Measurements from ENCODE around the gene USP26.
"Not testable (repeated sequence)": the region's sequence is repeated elsewhere in the genome, so short reads cannot be mapped to it uniquely, and the experiment has no call there.

USP26 gene, protein sequence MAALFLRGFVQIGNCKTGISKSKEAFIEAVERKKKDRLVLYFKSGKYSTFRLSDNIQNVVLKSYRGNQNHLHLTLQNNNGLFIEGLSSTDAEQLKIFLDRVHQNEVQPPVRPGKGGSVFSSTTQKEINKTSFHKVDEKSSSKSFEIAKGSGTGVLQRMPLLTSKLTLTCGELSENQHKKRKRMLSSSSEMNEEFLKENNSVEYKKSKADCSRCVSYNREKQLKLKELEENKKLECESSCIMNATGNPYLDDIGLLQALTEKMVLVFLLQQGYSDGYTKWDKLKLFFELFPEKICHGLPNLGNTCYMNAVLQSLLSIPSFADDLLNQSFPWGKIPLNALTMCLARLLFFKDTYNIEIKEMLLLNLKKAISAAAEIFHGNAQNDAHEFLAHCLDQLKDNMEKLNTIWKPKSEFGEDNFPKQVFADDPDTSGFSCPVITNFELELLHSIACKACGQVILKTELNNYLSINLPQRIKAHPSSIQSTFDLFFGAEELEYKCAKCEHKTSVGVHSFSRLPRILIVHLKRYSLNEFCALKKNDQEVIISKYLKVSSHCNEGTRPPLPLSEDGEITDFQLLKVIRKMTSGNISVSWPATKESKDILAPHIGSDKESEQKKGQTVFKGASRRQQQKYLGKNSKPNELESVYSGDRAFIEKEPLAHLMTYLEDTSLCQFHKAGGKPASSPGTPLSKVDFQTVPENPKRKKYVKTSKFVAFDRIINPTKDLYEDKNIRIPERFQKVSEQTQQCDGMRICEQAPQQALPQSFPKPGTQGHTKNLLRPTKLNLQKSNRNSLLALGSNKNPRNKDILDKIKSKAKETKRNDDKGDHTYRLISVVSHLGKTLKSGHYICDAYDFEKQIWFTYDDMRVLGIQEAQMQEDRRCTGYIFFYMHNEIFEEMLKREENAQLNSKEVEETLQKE

DNA sequence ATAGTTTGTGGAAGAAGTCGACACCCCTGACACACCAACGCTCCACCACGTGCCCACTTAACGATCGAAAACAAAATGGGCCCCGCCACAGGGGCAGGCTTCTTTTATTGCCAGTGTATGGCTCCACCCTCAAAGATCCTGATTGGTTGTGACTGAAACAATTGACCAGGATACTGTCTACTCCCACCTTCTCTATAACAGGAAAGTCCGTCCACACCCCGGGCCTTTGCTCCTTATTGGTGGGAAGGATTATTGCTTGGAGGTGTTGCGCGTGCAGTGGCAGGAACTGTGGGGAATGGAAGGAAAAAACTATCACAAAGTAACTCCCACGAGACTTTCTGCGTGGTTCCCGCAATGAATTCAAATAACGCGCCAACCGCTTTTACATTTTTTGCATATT, at the start of gene USP26:
TSS of gene USP26 (minus strand) at position 79 of the 400 bp plus-strand sequence. CDS start 68,889 bp downstream, outside the sequence.
- DNase-seq (ENCODE audit: low read depth): no peak

DNA sequence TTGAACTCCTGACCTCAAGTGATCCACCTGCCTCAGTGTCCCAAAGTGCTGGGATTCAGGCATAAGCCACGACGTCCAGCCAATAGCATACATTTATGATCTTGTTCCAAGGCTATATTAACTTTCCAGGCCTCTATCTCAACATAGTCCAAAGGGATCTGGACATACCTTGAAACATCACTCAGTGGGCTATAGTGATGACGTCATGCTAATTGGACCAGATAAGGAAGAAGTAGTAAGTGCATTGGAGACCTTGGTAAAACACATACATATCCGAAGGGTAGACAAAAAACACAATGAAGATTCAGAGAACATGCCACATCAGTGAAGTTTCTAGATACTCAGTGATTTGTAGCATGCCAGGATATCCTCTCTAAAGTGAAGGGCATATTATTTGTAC, 37.4 kb upstream of the USP26 start:
- no peak for DNase-seq (ENCODE audit: low read depth)

DNA sequence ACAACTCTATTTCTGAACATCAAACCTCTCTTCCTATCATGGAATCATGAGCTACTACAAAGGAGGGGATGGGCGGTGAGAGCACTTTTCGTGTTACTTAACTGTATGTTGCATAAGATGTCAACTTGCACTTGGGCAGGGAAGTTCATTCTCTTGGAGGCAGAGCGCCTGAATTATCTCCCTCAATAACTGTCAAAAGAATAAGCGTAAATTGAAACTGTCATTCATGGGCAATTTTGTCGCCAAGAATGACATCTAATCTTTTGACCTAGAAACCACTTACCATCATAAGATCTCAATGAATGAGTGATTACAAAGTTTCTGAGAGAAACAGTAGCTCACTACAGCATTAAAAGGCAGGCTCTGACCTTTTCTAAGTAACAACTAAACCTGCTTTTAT, 23.5 kb upstream of the USP26 start:
- DNase-seq (ENCODE audit: low read depth): no peak

DNA sequence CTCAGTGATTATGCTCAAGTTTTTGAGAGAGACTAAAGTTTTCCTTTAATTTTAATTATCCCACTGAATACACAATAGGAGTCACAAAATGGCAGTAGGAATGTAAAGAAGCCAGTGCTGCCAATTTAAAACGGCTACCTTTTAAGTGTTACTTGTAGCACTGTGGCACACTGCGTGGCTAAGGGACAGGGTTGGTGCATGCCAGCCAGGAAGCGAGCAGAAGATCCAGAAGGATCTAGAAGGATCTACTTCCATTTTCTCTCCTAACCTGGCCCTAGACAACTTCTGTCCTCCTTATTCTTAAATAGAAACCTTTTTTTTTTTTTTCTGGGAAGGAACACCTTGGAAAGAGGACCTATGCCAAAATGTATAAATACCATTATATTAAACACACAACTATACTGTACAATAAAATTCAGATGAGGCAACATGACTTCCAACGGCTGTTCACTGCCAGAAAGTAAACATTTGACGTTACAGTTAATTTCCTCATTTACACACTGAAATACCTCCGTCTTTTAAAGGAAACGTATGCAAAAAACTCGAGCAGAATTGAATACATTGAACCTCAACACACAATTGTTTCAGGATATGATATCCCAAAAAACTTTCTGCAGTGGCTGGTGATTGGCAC, 2.7 kb downstream of the USP26 start:
- DNase-seq (ENCODE audit: low read depth): no peak

DNA sequence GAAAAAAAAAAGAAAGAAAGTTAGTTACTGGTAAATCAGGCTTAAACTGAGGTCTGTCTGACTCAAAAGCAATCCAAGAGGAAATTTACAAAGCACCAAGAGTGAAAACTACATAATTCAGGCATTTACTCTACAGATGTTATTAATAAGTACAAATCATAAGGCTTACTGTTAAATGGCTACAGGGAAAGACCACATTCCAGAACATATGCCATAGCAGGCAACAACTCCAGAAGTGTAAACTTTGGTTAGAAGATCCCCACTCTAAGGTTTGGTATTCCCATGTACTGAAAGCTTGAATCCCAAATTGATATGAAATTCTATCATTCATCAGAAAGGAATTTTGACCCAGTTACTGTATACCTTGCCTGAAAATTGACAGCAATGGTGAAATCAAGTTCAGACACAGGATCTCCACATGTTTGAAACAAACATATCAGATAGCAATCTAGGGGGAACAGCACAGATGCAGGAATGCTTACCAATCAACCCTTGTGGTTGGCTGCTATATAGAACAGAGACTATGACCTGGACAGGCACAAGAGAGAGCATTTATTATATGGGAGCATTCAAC, 6.6 kb downstream of the USP26 start:
- no peak for DNase-seq (ENCODE audit: low read depth)

DNA sequence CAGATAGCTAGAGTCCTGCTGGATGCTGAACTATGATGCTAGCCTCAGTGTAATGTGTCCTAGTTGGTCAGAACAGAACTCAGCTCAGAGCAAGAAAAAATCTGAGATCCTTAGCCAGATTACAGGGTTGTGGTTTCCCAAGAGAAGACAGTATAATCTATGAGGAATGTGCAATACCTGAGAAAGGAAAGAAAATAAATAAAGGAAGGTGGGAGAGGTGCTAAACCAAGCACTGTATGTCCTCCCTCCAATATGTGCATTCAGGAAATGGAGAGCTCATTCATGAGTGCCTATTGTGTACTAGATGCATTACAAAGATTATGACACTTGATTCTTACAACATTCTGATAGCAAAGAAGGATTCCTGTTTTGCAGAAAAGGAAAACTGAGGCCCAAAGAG, 7.5 kb downstream of the USP26 start:
- DNase-seq (ENCODE audit: low read depth): no peak

DNA sequence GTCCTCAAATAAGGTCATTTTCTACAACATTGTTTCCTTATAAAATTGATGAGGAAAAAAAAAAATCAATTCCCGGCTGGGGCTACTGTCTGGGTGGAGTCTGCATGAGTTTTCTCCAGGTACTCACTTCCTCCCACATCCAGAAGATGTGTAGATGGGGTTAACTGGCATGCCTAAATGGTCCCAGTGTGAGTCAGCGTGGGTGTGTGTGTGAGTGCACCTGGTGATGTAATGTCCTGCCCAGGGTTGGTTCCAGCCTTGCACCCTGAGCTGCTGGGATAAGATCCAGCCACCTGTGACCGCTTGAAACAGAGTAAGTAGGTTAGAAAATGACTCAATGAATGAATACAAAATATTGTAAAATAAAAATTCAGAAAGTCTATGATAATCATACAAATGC, 11.1 kb downstream of the USP26 start:
- no peak for DNase-seq (ENCODE audit: low read depth)

DNA sequence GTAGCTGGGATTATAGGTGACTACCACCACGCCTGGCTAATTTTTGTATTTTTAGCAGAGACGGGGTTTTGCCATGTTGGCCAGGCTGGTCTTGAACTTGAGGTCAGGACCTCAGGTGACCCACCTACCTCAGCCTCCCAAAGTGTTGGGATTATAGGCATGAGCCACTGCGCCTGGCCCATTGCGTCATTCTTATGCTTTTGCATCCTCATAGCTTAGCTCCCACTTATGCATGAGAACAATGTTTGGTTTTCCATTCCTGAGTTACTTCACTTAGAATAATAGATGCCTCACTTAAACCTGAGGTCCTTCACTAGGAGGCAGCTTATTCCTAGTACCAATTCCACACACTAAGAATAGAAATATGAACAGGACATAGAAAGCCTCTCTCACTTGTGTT, 11.9 kb downstream of the USP26 start:
- not testable (repeated sequence) for DNase-seq (ENCODE audit: low read depth)

DNA sequence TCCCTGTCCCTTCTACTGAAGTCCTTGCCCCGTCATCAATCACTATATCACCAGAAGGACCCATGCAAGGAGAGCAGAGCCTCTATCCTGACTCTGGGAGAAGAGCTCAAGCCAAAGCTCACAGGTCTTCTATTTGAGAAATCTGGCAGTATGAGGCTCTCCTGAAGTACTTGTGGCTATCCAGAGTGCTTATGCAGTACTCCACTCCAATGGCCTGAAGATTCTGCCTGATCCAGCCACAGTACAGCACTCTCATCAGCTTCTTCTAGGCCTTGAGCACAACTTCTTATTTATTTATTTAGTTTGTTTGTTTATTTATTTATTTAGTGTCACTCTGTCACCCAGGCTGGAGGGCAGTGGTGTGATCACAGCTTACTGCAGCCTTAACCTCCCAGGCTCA, 13.0 kb downstream of the USP26 start:
- no peak for DNase-seq (ENCODE audit: low read depth)

DNA sequence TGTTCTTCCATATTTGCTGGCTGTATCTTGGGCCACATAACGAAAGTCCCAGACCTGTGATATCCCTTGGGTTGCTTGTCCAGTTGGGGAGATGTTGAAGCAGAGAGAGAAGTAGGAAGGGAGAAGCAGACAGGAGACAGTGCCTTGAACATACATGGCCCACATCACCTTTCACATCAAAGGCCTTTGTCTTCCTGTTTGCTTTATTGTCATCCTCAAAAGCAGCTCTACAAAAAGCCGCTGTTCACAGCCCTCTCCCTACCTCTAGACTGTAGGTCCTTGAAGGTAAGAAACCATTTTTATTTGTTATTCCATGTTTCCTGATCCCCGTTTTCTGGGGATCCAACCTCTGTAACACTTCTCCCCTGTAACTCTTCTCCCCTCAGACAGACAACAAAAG, 14.9 kb downstream of the USP26 start:
- DNase-seq (ENCODE audit: low read depth): no peak

DNA sequence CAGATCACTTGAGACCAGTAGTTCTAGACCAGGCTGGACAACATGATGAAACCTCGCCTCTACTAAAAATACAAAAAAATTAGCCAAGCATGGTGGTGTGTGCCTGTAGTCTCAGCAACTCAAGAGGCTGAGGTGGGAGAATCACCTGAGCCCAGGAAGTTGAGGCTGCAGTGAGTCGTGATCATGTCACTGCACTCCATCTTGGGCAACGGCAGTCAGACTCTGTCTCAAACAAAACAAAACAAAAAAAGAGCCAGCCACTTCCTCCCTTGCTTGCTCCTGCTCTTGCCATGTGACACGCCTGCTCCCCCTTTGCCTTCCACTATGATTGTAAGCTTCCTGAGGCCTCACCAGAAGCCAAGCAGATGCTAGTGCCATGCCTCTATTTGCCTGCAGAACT, 19.1 kb downstream of the USP26 start:
- DNase-seq (ENCODE audit: low read depth): not testable (repeated sequence)

DNA sequence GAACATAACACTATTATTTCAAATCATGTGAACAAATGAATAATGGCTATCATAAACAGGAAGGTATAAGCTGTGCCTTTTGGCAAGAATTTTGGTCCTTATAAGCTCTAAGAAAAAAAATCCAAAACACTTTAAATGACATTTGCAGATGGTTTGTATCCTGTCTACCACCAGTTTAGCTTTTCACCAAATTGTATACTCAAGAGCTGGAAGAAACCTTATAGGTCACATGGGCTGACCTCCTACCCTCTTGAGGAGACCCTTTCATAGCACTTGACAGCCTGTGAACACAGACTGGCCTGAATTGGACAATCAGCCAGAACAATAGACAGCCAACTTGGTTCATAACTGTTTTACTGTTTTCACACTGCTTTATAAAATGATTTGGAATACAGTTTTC, 24.3 kb downstream of the USP26 start:
- DNase-seq (ENCODE audit: low read depth): no peak

DNA sequence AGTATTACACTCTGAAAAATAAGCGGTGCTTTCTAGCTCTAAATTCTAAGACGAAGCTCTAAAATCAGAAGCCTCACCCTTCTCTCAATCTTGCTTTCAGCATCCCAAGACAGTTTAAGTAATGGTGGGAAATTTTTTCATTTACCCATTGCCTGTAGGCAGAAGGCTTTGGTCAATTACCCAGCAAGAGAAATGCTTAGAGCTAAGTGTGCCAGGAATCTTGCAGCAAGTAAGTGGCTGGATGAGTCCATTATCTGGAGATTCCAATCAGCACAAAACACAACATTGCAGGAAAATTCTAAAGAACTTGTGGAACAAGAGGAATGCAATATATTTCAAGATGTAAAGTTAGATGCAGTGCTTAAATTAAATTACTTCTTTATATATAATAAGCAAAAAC, 28.4 kb downstream of the USP26 start:
- DNase-seq (ENCODE audit: low read depth): no peak

DNA sequence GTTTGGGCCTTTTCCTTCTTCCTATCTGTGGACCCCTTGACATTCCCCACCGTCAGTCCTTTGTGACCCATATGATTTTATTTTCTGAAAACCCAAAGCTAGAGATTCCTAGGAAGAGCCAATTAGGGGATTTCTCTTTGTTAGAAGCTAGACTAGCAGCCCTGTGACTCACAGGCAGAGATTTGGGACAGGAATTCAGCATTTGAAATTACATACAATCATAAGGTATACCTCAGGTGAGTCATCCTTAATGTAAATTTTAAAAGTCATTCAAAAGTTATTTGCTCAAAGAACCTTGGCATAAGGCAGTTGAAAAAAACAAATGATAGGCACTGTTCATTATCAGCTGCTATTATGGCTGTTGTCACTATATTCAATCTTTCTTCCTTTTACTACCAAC, 40.6 kb downstream of the USP26 start:
- no peak for DNase-seq (ENCODE audit: low read depth)

DNA sequence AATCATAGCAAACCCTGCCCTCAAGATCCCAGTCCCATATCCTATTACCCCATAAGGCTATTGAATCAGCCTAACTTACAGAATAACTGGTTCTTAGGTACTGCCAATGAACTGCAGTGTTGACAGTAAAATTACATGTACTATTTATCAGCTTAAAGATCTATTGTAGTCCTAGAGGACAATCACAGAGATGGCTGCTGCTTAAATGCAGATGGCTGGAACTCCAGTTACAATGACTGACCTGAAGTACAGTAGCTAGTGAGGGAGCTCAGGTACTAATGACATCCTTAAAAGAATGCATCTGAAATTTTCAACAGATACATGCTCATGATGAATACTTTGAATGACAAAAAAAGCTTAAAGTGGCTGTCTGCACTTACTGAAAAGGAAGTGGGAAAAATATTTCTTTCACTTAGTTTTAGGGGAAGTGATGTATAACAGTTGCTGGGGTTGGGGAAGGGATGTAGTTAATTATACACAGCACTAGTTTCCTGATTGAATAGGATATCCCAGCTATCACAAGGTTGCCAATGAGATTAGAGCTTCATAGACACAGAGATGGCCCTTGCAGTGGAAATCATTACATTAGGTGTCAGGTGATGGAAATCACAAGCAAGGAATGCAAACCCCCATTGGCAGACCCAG, 42.0 kb downstream of the USP26 start:
- no peak for DNase-seq (ENCODE audit: low read depth)

DNA sequence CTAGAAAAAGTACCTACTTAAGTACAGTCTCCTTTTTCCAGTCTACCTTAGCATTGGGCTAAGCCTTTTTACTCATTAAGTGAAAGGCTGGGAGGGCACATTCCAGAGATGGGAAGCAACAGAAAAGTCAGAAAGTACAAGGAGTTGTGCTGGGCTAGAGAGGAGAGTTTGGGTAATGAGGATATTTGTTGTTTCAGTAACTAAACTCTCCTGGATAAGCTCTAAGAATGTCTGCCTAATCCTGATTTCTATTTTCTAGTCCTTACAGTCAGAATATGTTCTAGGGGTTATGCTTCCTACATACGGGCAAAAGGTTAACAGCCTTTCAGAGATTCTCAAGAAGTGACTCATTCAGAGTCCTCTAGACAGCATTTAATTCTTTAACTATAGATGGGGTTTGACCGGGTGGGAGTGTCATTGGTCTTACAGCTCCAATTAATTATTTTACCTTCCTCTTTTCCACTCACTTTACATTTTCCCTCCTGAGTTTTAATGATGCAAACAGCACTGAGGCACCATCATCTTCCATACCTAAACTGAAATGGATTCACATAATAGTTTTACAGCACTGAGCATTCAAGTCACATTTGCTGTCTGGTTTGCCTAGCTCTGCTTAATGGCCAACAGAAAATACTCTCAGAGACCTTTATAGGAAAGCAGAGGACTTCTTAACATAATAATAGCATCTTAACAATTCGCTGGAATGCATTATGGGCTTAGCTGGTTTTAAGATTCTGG, 42.9 kb downstream of the USP26 start:
- DNase-seq (ENCODE audit: low read depth): no peak

DNA sequence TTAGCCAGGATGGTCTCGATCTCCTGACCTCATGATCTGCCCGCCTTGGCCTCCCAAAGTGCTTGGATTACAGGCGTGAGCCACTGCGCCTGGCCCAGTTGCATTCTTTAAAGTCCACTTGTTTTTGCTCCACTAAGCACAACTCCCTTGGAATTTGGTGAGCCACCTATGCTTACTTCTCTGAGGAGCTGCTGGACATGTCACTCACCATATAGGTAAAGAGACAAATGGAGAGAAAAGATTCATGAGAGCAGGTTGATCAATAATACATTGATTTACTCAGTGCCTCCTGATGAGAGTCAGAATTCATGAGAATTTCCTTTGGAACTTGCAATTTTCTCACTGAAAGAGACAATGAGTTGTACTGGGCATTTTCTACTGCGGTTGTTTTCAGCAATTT, 48.2 kb downstream of the USP26 start:
- no peak for DNase-seq (ENCODE audit: low read depth)

DNA sequence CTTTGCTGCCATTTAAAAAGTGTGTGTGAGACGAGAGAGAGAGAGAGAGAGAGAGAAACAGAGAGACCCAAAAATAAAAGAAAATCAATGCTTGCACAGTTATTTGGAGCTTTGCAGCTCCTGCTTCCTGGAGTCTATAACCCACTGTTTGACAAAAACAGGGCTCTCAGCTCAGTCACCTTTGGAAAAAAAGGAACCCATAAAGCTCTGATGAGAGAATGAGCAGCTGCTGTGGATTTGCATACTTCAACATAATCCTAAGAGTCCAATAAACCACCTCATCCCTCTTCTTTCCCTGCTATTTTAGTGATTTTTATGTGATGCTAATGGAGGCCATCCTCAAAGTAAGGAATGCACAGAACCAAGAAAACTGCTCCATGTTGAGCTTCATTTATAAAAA, 50.3 kb downstream of the USP26 start:
- DNase-seq (ENCODE audit: low read depth): no peak

DNA sequence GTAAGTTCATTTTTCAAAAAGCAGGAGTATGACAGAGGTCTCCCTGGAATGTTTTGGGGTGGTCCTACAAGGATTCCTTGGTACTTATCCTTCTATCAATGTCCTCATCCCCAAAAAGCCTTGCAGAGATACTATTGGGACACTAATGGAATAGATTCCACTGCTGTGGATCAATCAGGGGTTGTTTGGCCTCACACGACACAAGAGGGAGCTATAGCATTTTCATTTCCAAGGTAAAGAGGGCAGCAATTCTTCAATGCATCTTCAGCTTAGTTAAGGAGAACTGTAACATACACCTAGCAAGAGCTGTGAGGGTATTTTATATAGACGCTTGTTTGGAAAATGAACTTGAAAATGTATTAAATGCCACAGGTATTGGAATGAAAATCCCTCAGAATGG, 50.9 kb downstream of the USP26 start:
- DNase-seq (ENCODE audit: low read depth): no peak

DNA sequence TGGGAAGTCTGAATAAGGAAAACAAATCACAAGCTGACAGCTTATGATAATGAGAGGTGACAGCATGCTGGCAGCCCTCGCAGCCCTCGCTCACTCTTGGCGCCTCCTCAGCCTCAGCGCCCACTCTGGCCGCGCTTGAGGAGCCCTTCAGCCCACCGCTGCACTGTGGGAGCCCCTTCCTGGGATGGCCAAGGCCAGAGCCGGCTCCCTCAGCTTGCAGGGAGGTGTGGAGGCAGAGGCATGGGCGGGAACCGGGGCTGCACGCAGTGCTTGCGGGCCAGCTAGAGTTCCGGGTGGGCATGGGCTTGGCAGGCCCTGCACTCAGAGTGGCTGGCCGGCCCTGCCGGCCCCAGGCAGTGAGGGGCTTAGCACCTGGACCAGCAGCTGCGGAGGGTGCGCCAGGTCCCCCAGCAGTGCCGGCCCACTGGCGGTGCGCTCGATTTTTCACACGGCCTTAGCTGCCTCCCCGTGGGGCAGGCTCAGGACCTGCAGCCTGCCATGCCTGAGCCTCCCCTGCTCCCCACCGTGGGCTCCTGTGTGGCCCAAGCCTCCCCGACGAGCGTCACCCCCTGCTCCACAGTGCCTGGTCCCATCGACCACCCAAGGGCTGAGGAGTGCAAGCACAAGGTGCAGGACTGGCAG, 52.6 kb downstream of the USP26 start:
- DNase-seq (ENCODE audit: low read depth): not testable (repeated sequence)

DNA sequence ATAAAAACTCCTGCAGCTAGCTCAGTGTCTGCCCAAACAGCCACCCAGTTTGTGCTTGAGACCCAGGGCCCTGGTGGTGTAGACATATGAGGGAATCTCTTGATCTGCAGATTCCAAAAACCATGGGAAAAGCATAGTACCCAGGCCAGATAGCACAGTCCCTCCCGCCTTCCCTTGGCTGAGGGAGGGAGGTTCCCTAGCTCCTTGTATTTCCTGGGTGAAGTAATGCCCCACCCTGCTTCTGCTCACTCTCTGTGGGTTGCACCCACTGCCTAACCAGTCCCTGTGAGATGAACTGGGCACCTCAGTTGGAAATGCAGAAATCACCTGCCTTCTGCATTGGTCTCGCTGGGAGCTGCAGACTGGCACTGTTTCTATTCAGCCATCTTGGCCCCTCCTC, 54.6 kb downstream of the USP26 start:
- DNase-seq (ENCODE audit: low read depth): no peak
